Keratinocyte (primary cell): ENCODE results near the gene GM2A. TPM values are rescaled to one million over a fixed set of nuclear protein-coding genes. Genes with fewer than 3 reads are reported as not detected.
A peak's percentile ranks its signal among the peaks of the same experiment; 100 is the strongest.

Experiments used
- DNase-seq: peaks from one replicate; pipeline ENCODE4 v3.0.0-alpha.2; 2011; ENCODE audit warnings: low read depth, missing footprints, low spot score
- FAIRE-seq: peaks from 2 replicates; lab custom pipeline; 2011; peaks lifted over from hg19 to GRCh38; lab: Jason Lieb, UNC
- H2AFZ ChIP-seq: 2 replicates; pipeline ENCODE4 v1.6.0; 2012; ENCODE audit warnings: low read length, control low read depth, inconsistent platforms; ENCODE audit not compliant: control insufficient read depth
- H3K27ac ChIP-seq: 2 replicates; pipeline ENCODE4 v1.5.1; 2011; ENCODE audit warnings: low read length; ENCODE audit not compliant: control insufficient read depth, insufficient read depth
- H3K27me3 ChIP-seq: 3 replicates; pipeline ENCODE4 v1.6.0; 2011; ENCODE audit warnings: low read length; ENCODE audit not compliant: control insufficient read depth, insufficient read depth; ENCODE audit errors: extremely low read depth
- H3K36me3 ChIP-seq, 2 experiments: 2 replicates in 1 of 2; 3 replicates in 1 of 2; pipeline ENCODE4 v1.5.1; 2011; ENCODE audit warnings: low read length in 2 of 2, mild to moderate bottlenecking in 1 of 2; ENCODE audit not compliant: control insufficient read depth in 2 of 2, insufficient read depth in 2 of 2; ENCODE audit errors: extremely low read depth in 1 of 2
- H3K4me1 ChIP-seq: 3 replicates; pipeline ENCODE4 v1.5.1; 2011; ENCODE audit warnings: low read length; ENCODE audit not compliant: control insufficient read depth, insufficient read depth; ENCODE audit errors: extremely low read depth
- H3K4me2 ChIP-seq: 3 replicates; pipeline ENCODE4 v1.6.0; 2011; ENCODE audit warnings: low read depth, low read length; ENCODE audit not compliant: control insufficient read depth, insufficient read depth; ENCODE audit errors: extremely low read depth
- H3K4me3 ChIP-seq, 3 experiments: fragments of 200-600 bp in 1 of 3; sonication (generic) in 1 of 3; 2 replicates in 2 of 3; 3 replicates in 1 of 3; pipeline ENCODE4 v1.5.1; 2011 to 2016; ENCODE audit warnings: low read length in 3 of 3, mild to moderate bottlenecking in 3 of 3, control low read depth in 2 of 3, inconsistent platforms in 1 of 3, low read depth in 1 of 3, mixed read lengths in 1 of 3, mixed run types in 1 of 3, moderate library complexity in 1 of 3; ENCODE audit not compliant: control insufficient read depth in 2 of 3, insufficient read depth in 2 of 3; ENCODE audit errors: extremely low read depth in 1 of 3
- H3K79me2 ChIP-seq: 2 replicates; pipeline ENCODE4 v1.6.0; 2012; ENCODE audit warnings: low read length; ENCODE audit not compliant: control insufficient read depth, insufficient read depth
- H3K9ac ChIP-seq: 3 replicates; pipeline ENCODE4 v1.6.0; 2011; ENCODE audit warnings: low read length; ENCODE audit not compliant: control insufficient read depth, insufficient read depth; ENCODE audit errors: extremely low read depth
- H3K9me1 ChIP-seq: 3 replicates; pipeline ENCODE4 v1.6.0; 2011; ENCODE audit warnings: low read length; ENCODE audit not compliant: control insufficient read depth, insufficient read depth; ENCODE audit errors: extremely low read depth
- H3K9me3 ChIP-seq: 2 replicates; pipeline ENCODE4 v1.5.1; 2012; ENCODE audit warnings: low read depth, low read length; ENCODE audit not compliant: control insufficient read depth
- H4K20me1 ChIP-seq: 3 replicates; pipeline ENCODE4 v1.6.0; 2011; ENCODE audit warnings: low read length; ENCODE audit not compliant: control insufficient read depth, insufficient read depth; ENCODE audit errors: extremely low read depth
- CTCF ChIP-seq, 3 experiments: IDR thresholded peaks in 1 of 3; conservative IDR thresholded peaks in 1 of 3; optimal IDR thresholded peaks in 1 of 3; 2 replicates in 2 of 3; 3 replicates in 1 of 3; pipeline versions ENCODE3 to v1.5.1; 2011; ENCODE audit warnings: low read length in 3 of 3, mild to moderate bottlenecking in 3 of 3, moderate library complexity in 2 of 3, control low read depth in 1 of 3, inconsistent platforms in 1 of 3; ENCODE audit not compliant: insufficient read depth in 2 of 3; ENCODE audit errors: extremely low read depth in 1 of 3
- EZH2 ChIP-seq: IDR thresholded peaks from one replicate; pipeline ENCODE4 v1.6.1; 2012; ENCODE audit warnings: inconsistent platforms, mild to moderate bottlenecking, low read length, moderate library complexity
- dilution Hi-C: fragments of 300-500 bp; cut with MboI; formaldehyde crosslinking; loops from one replicate; pipeline ENCODE4 v1.7.0; 2020; ENCODE audit warnings: low sequenced_read_pairs; ENCODE audit not compliant: extremely low pct_ligation_motif_present
- polyA plus RNA-seq, 5 experiments: library from polyadenylated mRNA; depleted of rRNA in 3 of 5; stranded (reverse) in 3 of 5; stranded (forward) in 1 of 5; unstranded in 1 of 5; fragments of >200 nt; gene quantifications; 1 replicate in 1 of 5; 2 replicates in 3 of 5; 3 replicates in 1 of 5; pipeline versions ENCODE4 v1.2.1 to v1.2.3, GENCODE V29; 2011 to 2012; ENCODE audit warnings: missing spikeins in 2 of 5, low read depth in 1 of 5, low replicate concordance in 1 of 5

GM2A gene
- polyA plus RNA-seq, 1 donor (not counting 4 experiments of a cell fraction or from before 2014, with no cell fraction given) = 117 TPM

- dilution Hi-C loops = no loop called here
- no peaks in the 10 kb centered on the region for H3K9me1 ChIP-seq
- no peaks in the 10 kb centered on the region for H3K79me2 ChIP-seq
- H3K27ac ChIP-seq = no peak overlapping the region
- no peaks in the 10 kb centered on the region for H3K9me3 ChIP-seq
- H3K9ac ChIP-seq = no peak overlapping the region
- H3K4me3 ChIP-seq = no peak overlapping the region
- TF ChIP-seq CTCF (optimal IDR thresholded peaks at IDR 0.05 in 1 of 3, IDR thresholded peaks at IDR 0.05 in 1 of 3, conservative IDR thresholded peaks at IDR 0.05 in 1 of 3; ENCODE audit: extremely low read depth in 1 of 3, insufficient read depth in 2 of 3, low read length in 3 of 3) = no peak
- TF ChIP-seq EZH2 = no peak
- no peak overlapping the region for H2AFZ ChIP-seq
- FAIRE-seq = peak; percentile 9
- H3K4me1 ChIP-seq = peaks cover 16% of the 10 kb centered on the region
- H4K20me1 ChIP-seq = no peaks in the 10 kb centered on the region
- no peaks in the 10 kb centered on the region for H3K36me3 ChIP-seq
- DNase-seq = no peak
- no peaks in the 10 kb centered on the region for H3K27me3 ChIP-seq
- peak overlapping the region; percentile 42 for H3K4me2 ChIP-seq
Measured at GRCh38 chr5:151296478-151296830, 43.5 kb downstream of the GM2A start.

GRCh38 chr5:151296974-151297373 is 44.0 kb downstream of the GM2A start:
- dilution Hi-C loops = no loop called here
- Histone ChIP-seq H3K27me3 (no peaks in the 10 kb centered on the region), H3K4me2 (peak overlapping the region; percentile 42), H3K4me1 (peaks cover 16% of the 10 kb centered on the region), H3K79me2 (no peaks in the 10 kb centered on the region), H3K9me3 (no peaks in the 10 kb centered on the region), H2AFZ (no peak overlapping the region), H3K27ac (no peak overlapping the region), H3K4me3 (no peak overlapping the region), H3K36me3 (no peaks in the 10 kb centered on the region), H4K20me1 (no peaks in the 10 kb centered on the region), H3K9me1 (no peaks in the 10 kb centered on the region), H3K9ac (no peak overlapping the region)
- FAIRE-seq = no peak
- DNase-seq = no peak
- TF ChIP-seq CTCF (optimal IDR thresholded peaks at IDR 0.05 in 1 of 3, IDR thresholded peaks at IDR 0.05 in 1 of 3, conservative IDR thresholded peaks at IDR 0.05 in 1 of 3; ENCODE audit: extremely low read depth in 1 of 3, insufficient read depth in 2 of 3, low read length in 3 of 3) (no peak), EZH2 (no peak)
